ENCODE data around the gene GPR156. TPM values are rescaled to one million over a fixed set of nuclear protein-coding genes. Genes with fewer than 3 reads are reported as not detected.
"Not testable (repeated sequence)": the region's sequence is repeated elsewhere in the genome, so short reads cannot be mapped to it uniquely, and the experiment has no call there.

GPR156 gene
- total RNA-seq = not detected

- no peaks in the 10 kb centered on the region for H3K4me1 Mint-ChIP-seq
- no peak for DNase-seq
- peaks cover 3% of the 10 kb centered on the region for H3K9me3 Mint-ChIP-seq
- POLR2A ChIA-PET = no interaction called here
- peak; percentile 45 for ATAC-seq (ENCODE audit: low read depth)
- no peak within 1 kb of the TSS for H3K27ac Mint-ChIP-seq
- H3K36me3 Mint-ChIP-seq = no peaks in the 10 kb centered on the region
- H3K4me3 Mint-ChIP-seq = peak within 1 kb of the TSS; percentile 43
- peaks cover 44% of the 10 kb centered on the region for H3K27me3 Mint-ChIP-seq
These were observed at the start of gene GPR156 for GRCh38 chr3:120284747-120285507. TSS of gene GPR156 (minus strand) at chr3:120285222. CDS start at chr3:120244098, 41,124 bp downstream.

- no peak overlapping the region for H3K4me3 Mint-ChIP-seq
- DNase-seq = no peak
- no peaks in the 10 kb centered on the region for H3K9me3 Mint-ChIP-seq
- POLR2A ChIA-PET = interaction anchor here (0.7 kb wide), 1 partner anchor 113 kb away, joined by 4 read pairs; no protein-coding TSS in a partner anchor
- no peaks in the 10 kb centered on the region for H3K4me1 Mint-ChIP-seq
- no peak overlapping the region for H3K27ac Mint-ChIP-seq
- H3K36me3 Mint-ChIP-seq = peaks cover 25% of the 10 kb centered on the region
- ATAC-seq (ENCODE audit: low read depth) = no peak
- no peaks in the 10 kb centered on the region for H3K27me3 Mint-ChIP-seq
These were observed 47.6 kb upstream of the GPR156 start for GRCh38 chr3:120332646-120333045.

DNA sequence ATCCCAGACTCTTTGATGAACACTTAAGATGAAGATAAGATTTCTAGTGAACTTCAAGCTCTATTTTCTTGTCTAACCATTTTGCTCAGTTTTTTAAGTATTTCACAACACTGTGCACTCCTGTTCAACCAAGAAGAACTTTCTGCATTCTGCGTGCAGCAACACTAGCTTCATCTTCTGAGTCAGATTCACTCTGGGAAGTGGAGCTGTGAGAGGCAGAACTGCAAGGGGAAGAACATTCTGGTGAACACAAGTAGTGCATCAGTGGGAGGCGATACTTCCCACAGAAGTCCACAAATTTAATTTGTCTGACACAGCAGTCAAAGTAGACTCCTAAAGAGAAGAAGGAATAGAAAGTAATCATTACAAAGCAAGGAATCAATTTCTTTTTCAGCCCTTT, 46.1 kb upstream of the GPR156 start:
- peaks cover 27% of the 10 kb centered on the region for H3K36me3 Mint-ChIP-seq
- H3K9me3 Mint-ChIP-seq = no peaks in the 10 kb centered on the region

DNA sequence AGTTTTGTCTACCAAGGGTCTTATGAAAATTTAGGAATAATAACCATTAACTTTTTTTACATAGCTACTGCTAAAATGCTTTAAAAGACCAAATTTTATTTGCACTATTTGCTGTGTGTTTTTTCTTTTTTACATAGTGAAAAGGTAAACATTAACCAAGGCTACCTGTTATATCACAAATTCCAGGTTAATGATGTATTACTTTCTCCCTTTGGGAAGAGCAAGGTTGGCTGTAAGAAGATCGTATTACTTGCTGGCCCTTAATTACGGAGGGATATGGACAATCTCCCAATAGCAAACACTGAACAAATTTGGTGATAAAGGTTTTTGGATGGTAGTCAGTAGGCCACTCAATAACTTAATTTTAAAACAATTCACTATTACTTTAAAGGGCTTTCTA, 41.8 kb upstream of the GPR156 start:
- DNase-seq (no peak), ATAC-seq (ENCODE audit: low read depth) (no peak)
- Mint-ChIP-seq H3K36me3 (peaks cover 34% of the 10 kb centered on the region), H3K27ac (no peak overlapping the region), H3K4me1 (no peaks in the 10 kb centered on the region), H3K9me3 (no peaks in the 10 kb centered on the region), H3K4me3 (no peak overlapping the region), H3K27me3 (no peaks in the 10 kb centered on the region)
- POLR2A ChIA-PET = no interaction called here

More for the DNA sequence above, 46.1 kb upstream of the GPR156 start:
- H3K4me3 Mint-ChIP-seq = no peak overlapping the region
- no peaks in the 10 kb centered on the region for H3K27me3 Mint-ChIP-seq
- DNase-seq = no peak
- ATAC-seq (ENCODE audit: low read depth) = no peak
- no peaks in the 10 kb centered on the region for H3K4me1 Mint-ChIP-seq
- POLR2A ChIA-PET = interaction anchor here (1.0 kb wide), 1 partner anchor 18 kb away, joined by 4 read pairs; the partner anchor contains the start of gene LRRC58
- no peak overlapping the region for H3K27ac Mint-ChIP-seq

- H3K36me3 Mint-ChIP-seq = peaks cover 38% of the 10 kb centered on the region
- H3K4me1 Mint-ChIP-seq = no peaks in the 10 kb centered on the region
- POLR2A ChIA-PET = no interaction called here
- H3K27me3 Mint-ChIP-seq = no peaks in the 10 kb centered on the region
- peaks cover 3% of the 10 kb centered on the region for H3K9me3 Mint-ChIP-seq
- H3K4me3 Mint-ChIP-seq = no peak overlapping the region
- no peak overlapping the region for H3K27ac Mint-ChIP-seq
- ATAC-seq (ENCODE audit: low read depth) = no peak
- DNase-seq = no peak
These were observed 39.2 kb upstream of the GPR156 start for GRCh38 chr3:120324190-120324589.

DNA sequence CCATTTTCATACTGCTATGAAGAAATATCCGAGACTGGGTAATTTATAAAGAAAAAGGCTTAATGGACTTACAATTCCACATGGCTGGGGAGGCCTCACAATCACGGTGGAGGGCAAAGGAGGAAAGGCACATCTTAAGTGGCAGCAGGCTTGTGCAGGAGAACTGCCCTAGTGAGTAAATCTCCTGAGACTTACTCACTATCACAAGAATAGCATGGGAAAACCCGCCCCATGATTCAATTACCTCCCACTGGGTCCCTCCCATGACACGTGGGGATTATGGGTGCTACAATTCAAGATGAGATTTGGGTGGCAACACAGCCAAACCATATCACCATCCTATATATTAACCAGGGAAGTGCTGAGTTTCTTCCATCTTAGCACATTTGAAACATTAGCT, 38.7 kb upstream of the GPR156 start:
- H3K9me3 Mint-ChIP-seq; H3K27me3 Mint-ChIP-seq; DNase-seq; H3K4me3 Mint-ChIP-seq; H3K4me1 Mint-ChIP-seq; H3K27ac Mint-ChIP-seq; POLR2A ChIA-PET; ATAC-seq (ENCODE audit: low read depth): not testable (repeated sequence)
- H3K36me3 Mint-ChIP-seq = peaks cover 39% of the 10 kb centered on the region

GRCh38 chr3:120311863-120312794, 27.1 kb upstream of the GPR156 start:
- H3K27ac Mint-ChIP-seq = no peak overlapping the region
- POLR2A ChIA-PET = no interaction called here
- H3K36me3 Mint-ChIP-seq = peaks cover 19% of the 10 kb centered on the region

GRCh38 chr3:120306519-120307455, 21.8 kb upstream of the GPR156 start:
- H3K27me3 Mint-ChIP-seq = peaks cover 14% of the 10 kb centered on the region
- no peaks in the 10 kb centered on the region for H3K36me3 Mint-ChIP-seq
- H3K9me3 Mint-ChIP-seq = no peaks in the 10 kb centered on the region
- POLR2A ChIA-PET = no interaction called here
- no peak for ATAC-seq (ENCODE audit: low read depth)
- no peak overlapping the region for H3K4me3 Mint-ChIP-seq
- DNase-seq = no peak
- H3K27ac Mint-ChIP-seq = no peak overlapping the region
- no peaks in the 10 kb centered on the region for H3K4me1 Mint-ChIP-seq

More at GRCh38 chr3:120311863-120312794, 27.1 kb upstream of the GPR156 start:
- Mint-ChIP-seq H3K4me1 (peaks cover 1% of the 10 kb centered on the region), H3K27me3 (peaks cover 10% of the 10 kb centered on the region), H3K4me3 (no peak overlapping the region), H3K9me3 (peaks cover 20% of the 10 kb centered on the region)
- ATAC-seq (ENCODE audit: low read depth) (no peak), DNase-seq (no peak)

- H3K27me3 Mint-ChIP-seq = peaks cover 10% of the 10 kb centered on the region
- H3K4me3 Mint-ChIP-seq = no peak overlapping the region
- H3K4me1 Mint-ChIP-seq = no peaks in the 10 kb centered on the region
- POLR2A ChIA-PET = no interaction called here
- no peak for DNase-seq
- H3K27ac Mint-ChIP-seq = no peak overlapping the region
- ATAC-seq (ENCODE audit: low read depth) = no peak
- H3K9me3 Mint-ChIP-seq = no peaks in the 10 kb centered on the region
- no peaks in the 10 kb centered on the region for H3K36me3 Mint-ChIP-seq
These were observed 19.6 kb upstream of the GPR156 start for GRCh38 chr3:120304616-120305015.

DNA sequence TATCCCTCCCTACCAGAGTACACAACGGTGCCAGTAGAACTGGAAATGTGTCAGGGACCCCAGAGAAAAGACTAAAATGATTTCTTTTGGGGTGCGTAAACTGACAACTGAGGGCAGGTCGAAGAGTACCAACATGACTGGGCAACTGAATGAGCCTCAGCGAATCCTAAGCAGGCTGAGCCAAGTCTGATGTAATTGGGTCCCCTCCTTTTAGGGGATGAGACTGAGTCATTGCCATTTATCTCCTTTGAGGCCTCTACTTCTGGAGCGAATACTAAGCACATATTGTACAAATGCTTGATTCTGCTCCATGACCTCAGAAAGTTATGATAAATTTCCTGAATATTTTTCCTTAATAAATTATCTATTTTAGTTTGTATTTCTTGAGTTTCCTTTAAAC, 17.3 kb upstream of the GPR156 start:
- POLR2A ChIA-PET = no interaction called here
- Mint-ChIP-seq H3K27ac (no peak overlapping the region), H3K4me1 (no peaks in the 10 kb centered on the region), H3K36me3 (no peaks in the 10 kb centered on the region), H3K27me3 (peaks cover 10% of the 10 kb centered on the region), H3K9me3 (no peaks in the 10 kb centered on the region), H3K4me3 (no peak overlapping the region)
- ATAC-seq (ENCODE audit: low read depth) (no peak), DNase-seq (no peak)

DNA sequence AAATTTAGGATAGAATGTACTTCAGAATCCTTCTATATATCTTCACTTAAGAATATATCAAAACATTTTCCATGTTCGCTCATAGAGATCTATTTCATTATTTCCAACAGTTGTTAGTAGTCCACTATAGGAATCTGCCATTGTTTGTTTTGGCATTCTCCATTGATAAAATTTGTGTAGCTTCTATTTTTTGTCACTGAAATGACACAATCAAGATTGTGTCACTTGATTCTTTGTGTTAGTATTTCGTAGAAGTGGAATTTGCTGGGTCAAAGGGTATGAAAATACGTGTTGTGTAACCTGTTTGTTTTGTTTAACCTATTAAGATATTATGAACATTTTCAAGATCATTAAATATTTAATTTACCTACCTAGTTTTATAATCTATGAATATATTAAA, 15.9 kb upstream of the GPR156 start:
- POLR2A ChIA-PET = no interaction called here
- Mint-ChIP-seq H3K36me3 (no peaks in the 10 kb centered on the region), H3K27me3 (peaks cover 14% of the 10 kb centered on the region), H3K27ac (no peak overlapping the region), H3K4me3 (no peak overlapping the region), H3K9me3 (no peaks in the 10 kb centered on the region), H3K4me1 (no peaks in the 10 kb centered on the region)
- ATAC-seq (ENCODE audit: low read depth) (no peak), DNase-seq (no peak)

DNA sequence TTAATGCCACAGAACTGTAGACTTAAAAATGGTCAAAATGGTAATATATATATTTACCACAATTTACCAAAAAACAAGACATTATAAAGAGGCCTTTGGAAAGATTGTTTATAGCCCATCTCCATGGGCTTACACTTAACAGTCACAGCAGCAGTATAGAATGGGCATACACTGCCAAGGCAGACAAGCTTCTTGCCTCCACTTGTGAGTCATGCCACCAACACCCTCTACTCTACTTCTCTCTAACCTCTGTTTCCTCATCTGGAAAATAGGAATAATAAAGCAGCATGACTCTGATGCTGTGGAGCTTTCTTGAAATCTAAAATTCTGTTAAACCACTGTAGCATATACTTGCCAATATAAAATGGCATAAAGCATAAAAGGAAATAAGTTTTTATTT, 14.4 kb upstream of the GPR156 start:
- peaks cover 3% of the 10 kb centered on the region for H3K9me3 Mint-ChIP-seq
- ATAC-seq (ENCODE audit: low read depth) (no peak), DNase-seq (no peak)
- no peaks in the 10 kb centered on the region for H3K4me1 Mint-ChIP-seq
- H3K27ac Mint-ChIP-seq = no peak overlapping the region
- H3K27me3 Mint-ChIP-seq = peaks cover 15% of the 10 kb centered on the region
- H3K4me3 Mint-ChIP-seq = no peak overlapping the region
- H3K36me3 Mint-ChIP-seq = no peaks in the 10 kb centered on the region
- POLR2A ChIA-PET = no interaction called here

- POLR2A ChIA-PET = no interaction called here
- no peaks in the 10 kb centered on the region for H3K4me1 Mint-ChIP-seq
- peaks cover 3% of the 10 kb centered on the region for H3K9me3 Mint-ChIP-seq
- DNase-seq (no peak), ATAC-seq (ENCODE audit: low read depth) (no peak)
- H3K4me3 Mint-ChIP-seq = no peak overlapping the region
- peaks cover 19% of the 10 kb centered on the region for H3K27me3 Mint-ChIP-seq
- no peak overlapping the region for H3K27ac Mint-ChIP-seq
- H3K36me3 Mint-ChIP-seq = no peaks in the 10 kb centered on the region
These were observed 14.0 kb upstream of the GPR156 start for GRCh38 chr3:120298996-120299395.
